Esophagus muscularis mucosa (tissue), 4 donors: ENCODE results near the gene RNH1. TPM values are rescaled to one million over a fixed set of nuclear protein-coding genes. Genes with fewer than 3 reads are reported as not detected.

ENCODE experiments used
- DNase-seq: peaks from one replicate; pipeline ENCODE4 v3.0.0-alpha.2; 2017; ENCODE audit errors: extremely low spot score
- H3K27ac ChIP-seq, 4 donors: fragments of 200-600 bp; sonication (generic); replicated peaks in 1 of 4; 1 replicate in 3 of 4; 2 replicates in 1 of 4; pipeline ENCODE4 v1.5.1; 2016 to 2019; ENCODE audit warnings: mild to moderate bottlenecking in 1 of 4
- H3K27me3 ChIP-seq, 4 donors: fragments of 200-600 bp; sonication (generic); one replicate each; pipeline versions ENCODE4 v1.5.1 to v1.6.0; 2016 to 2019
- H3K36me3 ChIP-seq, 4 donors: fragments of 200-600 bp; sonication (generic); one replicate each; pipeline ENCODE4 v1.5.1; 2016 to 2019
- H3K4me1 ChIP-seq, 4 donors: fragments of 200-600 bp; sonication (generic); one replicate each; pipeline ENCODE4 v1.5.1; 2016 to 2019
- H3K4me3 ChIP-seq, 4 donors: fragments of 200-600 bp; sonication (generic); 1 replicate in 2 of 4; 2 replicates in 2 of 4; pipeline ENCODE4 v1.5.1; 2016 to 2019; ENCODE audit warnings: mild to moderate bottlenecking in 4 of 4, moderate library complexity in 1 of 4
- H3K9me3 ChIP-seq, 4 donors: fragments of 200-600 bp; sonication (generic); 1 replicate in 3 of 4; 2 replicates in 1 of 4; pipeline ENCODE4 v1.5.1; 2016 to 2019
- CTCF ChIP-seq, 3 experiments: fragments of 200-600 bp in 2 of 3; fragments of 450-650 bp in 1 of 3; sonication (generic) in 2 of 3; IDR thresholded peaks; one replicate each; pipeline ENCODE4 v1.5.1; 2017 to 2019; ENCODE audit warnings: antibody characterized with exemption in 3 of 3, mild to moderate bottlenecking in 2 of 3, moderate library complexity in 1 of 3
- EP300 ChIP-seq: sonication (generic); formaldehyde crosslinking; IDR thresholded peaks from one replicate; pipeline ENCODE4 v1.6.1; 2017; ENCODE audit warnings: antibody characterized with exemption
- POLR2A ChIP-seq: fragments of 450-650 bp; IDR thresholded peaks from one replicate; pipeline ENCODE4 v1.6.1; 2017; ENCODE audit warnings: antibody characterized with exemption, moderate library complexity, mild to moderate bottlenecking, low read depth
- POLR2AphosphoS5 ChIP-seq, 2 donors: sonication (generic); formaldehyde crosslinking; IDR thresholded peaks; one replicate each; pipeline ENCODE4 v1.6.1; 2017; ENCODE audit warnings: antibody characterized with exemption in 2 of 2
- WGBS: methylation state at CpG from one replicate; pipeline ENCODE4 v1.1.5; 2018; 5-methylcytosine and 5-hydroxymethylcytosine counted together
- intact Hi-C: fragments of 100-400 bp; cut with DNase I; formaldehyde crosslinking; loops from one replicate; pipeline ENCODE4 v1.15.1; 2023
- total RNA-seq, 4 donors: library from RNA; depleted of rRNA; stranded (reverse); fragments of >200 nt; gene quantifications; one replicate each; pipeline versions ENCODE4 v1.1.0 to v1.2.1, GENCODE V29; 2016

RNH1 gene
- total RNA-seq, 4 donors from 2014 or later, result 280 to 367 (median 334) TPM

GRCh38 chr11:531919-532526 is 25.0 kb upstream of the RNH1 start:
- intact Hi-C loops, result no loop called here
- WGBS, result 89% methylated on average over 18 of the region's 18 CpGs
- DNase-seq, result no peak

GRCh38 chr11:530960-531831 is 24.2 kb upstream of the RNH1 start:
- no peak for DNase-seq
- Histone ChIP-seq H3K9me3 (no peaks in the 10 kb centered on the region), H3K4me3 (no peak overlapping the region), H3K27me3 (no peaks in the 10 kb centered on the region), H3K27ac (no peak overlapping the region), H3K36me3 (peaks cover 21 to 35% (median 32%) of the 10 kb centered on the region in 4 donors), H3K4me1 (peaks cover 18 to 30% (median 28%) of the 10 kb centered on the region in 4 donors)
- WGBS, result 90% methylated on average over 22 of the region's 28 CpGs
- TF ChIP-seq EP300, result no peak
- no peak for TF ChIP-seq POLR2A
- TF ChIP-seq POLR2AphosphoS5 (IDR thresholded peaks at IDR 0.05), result no peak
- no peak for TF ChIP-seq CTCF (IDR thresholded peaks at IDR 0.05)
- intact Hi-C loops, result no loop called here

More at GRCh38 chr11:531919-532526, 25.0 kb upstream of the RNH1 start:
- H3K9me3 ChIP-seq, result no peaks in the 10 kb centered on the region
- no peak overlapping the region for H3K4me3 ChIP-seq
- H3K27ac ChIP-seq, result no peak overlapping the region
- H3K4me1 ChIP-seq, result peaks cover 24 to 37% (median 36%) of the 10 kb centered on the region in 4 donors
- no peak for TF ChIP-seq POLR2A
- TF ChIP-seq EP300, result no peak
- no peak for TF ChIP-seq CTCF (IDR thresholded peaks at IDR 0.05)
- no peak for TF ChIP-seq POLR2AphosphoS5 (IDR thresholded peaks at IDR 0.05)
- peaks cover 0 to 5% (median 2%) of the 10 kb centered on the region in 4 donors for H3K27me3 ChIP-seq
- peaks cover 21 to 35% (median 32%) of the 10 kb centered on the region in 4 donors for H3K36me3 ChIP-seq

GRCh38 chr11:529728-530411 is 22.8 kb upstream of the RNH1 start:
- Histone ChIP-seq H3K36me3 (peaks cover 21 to 35% (median 32%) of the 10 kb centered on the region in 4 donors), H3K9me3 (no peaks in the 10 kb centered on the region), H3K4me3 (no peak overlapping the region), H3K27ac (no peak overlapping the region), H3K4me1 (peaks cover 15 to 25% (median 23%) of the 10 kb centered on the region in 4 donors), H3K27me3 (no peaks in the 10 kb centered on the region)
- 75% methylated on average over 9 of the region's 18 CpGs for WGBS
- intact Hi-C loops, result no loop called here
- TF ChIP-seq CTCF (IDR thresholded peaks at IDR 0.05) (no peak), EP300 (no peak), POLR2AphosphoS5 (IDR thresholded peaks at IDR 0.05) (no peak), POLR2A (no peak)
- DNase-seq, result no peak

- intact Hi-C loops, result no loop called here
- DNase-seq, result no peak
- H3K4me1 ChIP-seq, result peaks cover 9 to 19% (median 15%) of the 10 kb centered on the region in 4 donors
- H3K36me3 ChIP-seq, result peaks cover 21 to 35% (median 32%) of the 10 kb centered on the region in 4 donors
- 69% methylated on average over 20 of the region's 29 CpGs for WGBS
- no peak overlapping the region for H3K4me3 ChIP-seq
- no peak overlapping the region for H3K27ac ChIP-seq
- no peaks in the 10 kb centered on the region for H3K27me3 ChIP-seq
- TF ChIP-seq POLR2A (no peak), EP300 (no peak), CTCF (IDR thresholded peaks at IDR 0.05) (no peak), POLR2AphosphoS5 (IDR thresholded peaks at IDR 0.05) (no peak)
- no peaks in the 10 kb centered on the region for H3K9me3 ChIP-seq
Measured at GRCh38 chr11:528815-529727, 22.0 kb upstream of the RNH1 start.
